Regular cardiac myocyte (primary cell): Measurements from ENCODE around the gene PSMD13. TPM values are rescaled to one million over a fixed set of nuclear protein-coding genes. Genes with fewer than 3 reads are reported as not detected.

Experiments used
- total RNA-seq: library from RNA; depleted of rRNA; stranded (reverse); fragments of >200 nt; gene quantifications from 2 replicates; pipeline ENCODE4 v1.2.3, GENCODE V29; 2014

The PSMD13 gene
- total RNA-seq, result 104 and 229 TPM in 2 replicates

GRCh38 chr11:236774-237767 is at the start of gene PSMD13:
PSMD13 (plus strand) TSS chr11:236976; CDS start chr11:237050, 74 bp downstream.

GRCh38 chr11:192674-193128 is 44.1 kb upstream of the PSMD13 start, which contains the start of gene SCGB1C1:
SCGB1C1 (plus strand) TSS chr11:193078; CDS start chr11:193100, 22 bp downstream.

GRCh38 chr11:207208-207862 is 29.4 kb upstream of the PSMD13 start, which contains the start of the genes BET1L and RIC8A:
BET1L (minus strand) TSS chr11:207399; CDS start chr11:207321, 78 bp downstream.
RIC8A (plus strand) TSS chr11:207708; CDS start chr11:208855, 1,147 bp downstream.

GRCh38 chr11:235997-236773 is 591 bp upstream of the PSMD13 start, which contains the start of gene SIRT3:
SIRT3 (minus strand) TSS chr11:236342; CDS start chr11:236328, 14 bp downstream.

GRCh38 chr11:278001-278951 is 41.5 kb downstream of the PSMD13 start, which contains the start of gene NLRP6:
NLRP6 (plus strand) TSS chr11:278407; CDS start chr11:278570, 163 bp downstream.

GRCh38 chr11:288478-289397 is 52.0 kb downstream of the PSMD13 start, which contains the start of gene PGGHG:
PGGHG (plus strand) TSS chr11:289126; CDS start chr11:289817, 691 bp downstream.

GRCh38 chr11:299081-299891 is 62.5 kb downstream of the PSMD13 start, which contains the start of gene IFITM5:
IFITM5 (minus strand) TSS chr11:299526; CDS start chr11:299490, 36 bp downstream.

Other genes with a start within 250 kb of the PSMD13 start
- gene SCGB1C1, start 43.9 kb upstream of the PSMD13 start, total RNA-seq, result not detected in 2 replicates
- gene BET1L, start 29.6 kb upstream of the PSMD13 start, total RNA-seq, result 16.6 and 19.0 TPM in 2 replicates
- gene RIC8A, start 29.3 kb upstream of the PSMD13 start, total RNA-seq, result 148 and 153 TPM in 2 replicates
- 5.9 and 7.9 TPM in 2 replicates for gene SIRT3, start 634 bp upstream of the PSMD13 start, total RNA-seq
- gene NLRP6, start 41.4 kb downstream of the PSMD13 start, total RNA-seq, result not detected in 2 replicates
- gene PGGHG, start 52.1 kb downstream of the PSMD13 start, total RNA-seq, result 3.3 and 9.6 TPM in 2 replicates
- gene IFITM5, start 62.5 kb downstream of the PSMD13 start, total RNA-seq, result not detected in 2 replicates
- gene IFITM2, start 70.8 kb downstream of the PSMD13 start, total RNA-seq, result 14.4 and 15.0 TPM in 2 replicates
- 7.1 and 10.7 TPM in 2 replicates for gene IFITM1, start 77.1 kb downstream of the PSMD13 start, total RNA-seq
- 28.6 and 32.7 TPM in 2 replicates for gene IFITM3, start 83.9 kb downstream of the PSMD13 start, total RNA-seq
- 1.4 and 1.9 TPM in 2 replicates for gene B4GALNT4, start 132.5 kb downstream of the PSMD13 start, total RNA-seq
- 2.1 and 2.8 TPM in 2 replicates for gene PKP3, start 157.2 kb downstream of the PSMD13 start, total RNA-seq
- gene SIGIRR, start 178.0 kb downstream of the PSMD13 start, total RNA-seq, result 11.3 and 18.6 TPM in 2 replicates
- not detected in 2 replicates for gene ANO9, start 205.0 kb downstream of the PSMD13 start, total RNA-seq
- gene PTDSS2, start 213.3 kb downstream of the PSMD13 start, total RNA-seq, result 31.9 and 45.2 TPM in 2 replicates